Stimulated activated CD4-positive, alpha-beta T cell treated with anti-CD3 and anti-CD28 coated beads, Interleukin-4, amount 100 ng/mL, for 1 hour (primary cell): Measurements from ENCODE around the gene CPOX.
"Not testable (repeated sequence)": the region's sequence is repeated elsewhere in the genome, so short reads cannot be mapped to it uniquely, and the experiment has no call there.

Experiments
- DNase-seq: peaks from one replicate; pipeline ENCODE4 v3.0.0-alpha.2; 2020

Gene CPOX

GRCh38 chr3:98561727-98562521 is 31.5 kb downstream of the CPOX start:
- DNase-seq = no peak

GRCh38 chr3:98560911-98561310 is 32.5 kb downstream of the CPOX start:
- no peak for DNase-seq

- DNase-seq = not testable (repeated sequence)
These were observed 33.6 kb downstream of the CPOX start for GRCh38 chr3:98559769-98560168.

GRCh38 chr3:98558100-98558827 is 35.1 kb downstream of the CPOX start:
- DNase-seq = no peak

GRCh38 chr3:98557324-98558010 is 35.9 kb downstream of the CPOX start:
- DNase-seq = peak; percentile 38

- peak; percentile 64 for DNase-seq
These were observed 37.0 kb downstream of the CPOX start for GRCh38 chr3:98556164-98557130.

- DNase-seq = no peak
These were observed 38.4 kb downstream of the CPOX start for GRCh38 chr3:98555025-98555379.

- no peak for DNase-seq
These were observed 38.8 kb downstream of the CPOX start for GRCh38 chr3:98554580-98554979.

- DNase-seq = no peak
These were observed 39.7 kb downstream of the CPOX start for GRCh38 chr3:98553753-98554152.

GRCh38 chr3:98553021-98553563 is 40.3 kb downstream of the CPOX start:
- DNase-seq = no peak

- DNase-seq = no peak
These were observed 41.0 kb downstream of the CPOX start for GRCh38 chr3:98552232-98553020.

- DNase-seq = no peak
These were observed 41.7 kb downstream of the CPOX start for GRCh38 chr3:98551754-98552153.

GRCh38 chr3:98551236-98551635 is 42.2 kb downstream of the CPOX start:
- no peak for DNase-seq

- DNase-seq = no peak
These were observed 42.6 kb downstream of the CPOX start for GRCh38 chr3:98550833-98551232.

- no peak for DNase-seq
These were observed 44.9 kb downstream of the CPOX start for GRCh38 chr3:98548544-98548943.

GRCh38 chr3:98545940-98546339 is 47.5 kb downstream of the CPOX start:
- DNase-seq = no peak

- DNase-seq = no peak
These were observed 50.8 kb downstream of the CPOX start for GRCh38 chr3:98542623-98543022.

- no peak for DNase-seq
These were observed 51.7 kb downstream of the CPOX start for GRCh38 chr3:98541695-98542094.

GRCh38 chr3:98540346-98540745 is 53.1 kb downstream of the CPOX start:
- no peak for DNase-seq

GRCh38 chr3:98536456-98537017 is 56.9 kb downstream of the CPOX start:
- no peak for DNase-seq

- DNase-seq = no peak
These were observed 58.7 kb downstream of the CPOX start for GRCh38 chr3:98534734-98535133.
